ENCODE measurements around the gene PLA2G6. TPM values are rescaled to one million over a fixed set of nuclear protein-coding genes. Genes with fewer than 3 reads are reported as not detected.

PLA2G6 gene
- total and polyA plus RNA-seq, 2 experiments from 2014 or later = 5.5 to 6.5 TPM

GRCh38 chr22:38112381-38112780, 69.2 kb downstream of the PLA2G6 start:
- no peak overlapping the region for H2AFZ ChIP-seq
- H3K4me1 ChIP-seq (ENCODE audit: insufficient read depth) = no peaks in the 10 kb centered on the region; the same call in 1 of the 2 replicates
- no peaks in the 10 kb centered on the region for H3K27me3 ChIP-seq (replicated peaks; ENCODE audit: insufficient read depth)
- H3K9ac ChIP-seq = no peak overlapping the region
- TF ChIP-seq EZH2 (IDR thresholded peaks at IDR 0.05; ENCODE audit: insufficient read depth, poor library complexity, severe bottlenecking) = no peak
- TF ChIP-seq EZH2phosphoT487 (IDR thresholded peaks at IDR 0.05; ENCODE audit: insufficient read depth, low read depth) = no peak
- no peaks in the 10 kb centered on the region for H3K9me3 ChIP-seq (ENCODE audit: low read depth)
- no peaks in the 10 kb centered on the region for H4K20me1 ChIP-seq (ENCODE audit: insufficient read depth)
- H3K27ac ChIP-seq = no peak overlapping the region
- no peaks in the 10 kb centered on the region for H3K79me2 ChIP-seq (ENCODE audit: insufficient read depth)
- in situ Hi-C loops (cut with MboI) = no loop called here
- H3K36me3 ChIP-seq (ENCODE audit: low read depth) = no peaks in the 10 kb centered on the region
- 87 to 91% methylated on average over 5 to 22 of the region's 22 CpGs for WGBS, 2 experiments (ENCODE audit: low coverage in 1 of 2, low lambda C conversion rate in 2 of 2, missing lambda C conversion rate in 2 of 2)
- no peaks in the 10 kb centered on the region for H3F3A ChIP-seq (ENCODE audit: insufficient read depth)
- no peak overlapping the region for H3K4me3 ChIP-seq
- H3K4me2 ChIP-seq (ENCODE audit: unreplicated experiment) = no peak overlapping the region
- no peaks in the 10 kb centered on the region for H3K9me2 ChIP-seq (ENCODE audit: insufficient read depth)
- DNase-seq = no peak

- H3K36me3 ChIP-seq (ENCODE audit: low read depth) = no peaks in the 10 kb centered on the region
- H4K20me1 ChIP-seq (ENCODE audit: insufficient read depth) = no peaks in the 10 kb centered on the region
- TF ChIP-seq EZH2 (IDR thresholded peaks at IDR 0.05; ENCODE audit: insufficient read depth, poor library complexity, severe bottlenecking) (no peak), EZH2phosphoT487 (IDR thresholded peaks at IDR 0.05; ENCODE audit: insufficient read depth, low read depth) (no peak)
- no peaks in the 10 kb centered on the region for H3K79me2 ChIP-seq (ENCODE audit: insufficient read depth)
- no peak for DNase-seq
- no peaks in the 10 kb centered on the region for H3K9me2 ChIP-seq (ENCODE audit: insufficient read depth)
- H3K27me3 ChIP-seq (replicated peaks; ENCODE audit: insufficient read depth) = no peaks in the 10 kb centered on the region
- WGBS, 2 experiments (ENCODE audit: low coverage in 1 of 2, low lambda C conversion rate in 2 of 2, missing lambda C conversion rate in 2 of 2) = 85 to 90% methylated on average over 11 of the region's 11 CpGs
- H3K4me1 ChIP-seq (ENCODE audit: insufficient read depth) = no peaks in the 10 kb centered on the region; the same call in 1 of the 2 replicates
- H3K27ac ChIP-seq = no peak overlapping the region
- no peak overlapping the region for H2AFZ ChIP-seq
- in situ Hi-C loops (cut with MboI) = no loop called here
- no peaks in the 10 kb centered on the region for H3K9me3 ChIP-seq (ENCODE audit: low read depth)
- no peaks in the 10 kb centered on the region for H3F3A ChIP-seq (ENCODE audit: insufficient read depth)
- H3K4me3 ChIP-seq = no peak overlapping the region
- H3K4me2 ChIP-seq (ENCODE audit: unreplicated experiment) = no peak overlapping the region
- no peak overlapping the region for H3K9ac ChIP-seq
Measured at GRCh38 chr22:38111925-38112355, 69.7 kb downstream of the PLA2G6 start.

- no peaks in the 10 kb centered on the region for H4K20me1 ChIP-seq (ENCODE audit: insufficient read depth)
- TF ChIP-seq EZH2phosphoT487 (IDR thresholded peaks at IDR 0.05; ENCODE audit: insufficient read depth, low read depth) = no peak
- no peak for TF ChIP-seq EZH2 (IDR thresholded peaks at IDR 0.05; ENCODE audit: insufficient read depth, poor library complexity, severe bottlenecking)
- no peak overlapping the region for H3K4me2 ChIP-seq (ENCODE audit: unreplicated experiment)
- no peaks in the 10 kb centered on the region for H3K9me2 ChIP-seq (ENCODE audit: insufficient read depth)
- no peak overlapping the region for H3K4me3 ChIP-seq
- in situ Hi-C loops (cut with MboI) = no loop called here
- WGBS, 2 experiments (ENCODE audit: low coverage in 1 of 2, low lambda C conversion rate in 2 of 2, missing lambda C conversion rate in 2 of 2) = 42 to 47% methylated on average over 27 to 30 of the region's 30 CpGs
- H3F3A ChIP-seq (ENCODE audit: insufficient read depth) = no peaks in the 10 kb centered on the region
- no peaks in the 10 kb centered on the region for H3K79me2 ChIP-seq (ENCODE audit: insufficient read depth)
- no peaks in the 10 kb centered on the region for H3K9me3 ChIP-seq (ENCODE audit: low read depth)
- H2AFZ ChIP-seq = no peak overlapping the region
- H3K9ac ChIP-seq = no peak overlapping the region
- no peaks in the 10 kb centered on the region; the same call in 1 of the 2 replicates for H3K4me1 ChIP-seq (ENCODE audit: insufficient read depth)
- H3K36me3 ChIP-seq (ENCODE audit: low read depth) = no peaks in the 10 kb centered on the region
- H3K27ac ChIP-seq = no peak overlapping the region
- no peaks in the 10 kb centered on the region for H3K27me3 ChIP-seq (replicated peaks; ENCODE audit: insufficient read depth)
- DNase-seq = peak; percentile 73
Measured at GRCh38 chr22:38110863-38111852, 70.5 kb downstream of the PLA2G6 start.

- in situ Hi-C loops (cut with MboI) = no loop called here
- Histone ChIP-seq H3K36me3 (ENCODE audit: low read depth) (no peaks in the 10 kb centered on the region), H2AFZ (no peak within 1 kb of the TSS), H3F3A (ENCODE audit: insufficient read depth) (no peaks in the 10 kb centered on the region), H3K9me2 (ENCODE audit: insufficient read depth) (no peaks in the 10 kb centered on the region), H3K79me2 (ENCODE audit: insufficient read depth) (no peaks in the 10 kb centered on the region), H3K4me1 (ENCODE audit: insufficient read depth) (no peaks in the 10 kb centered on the region; the same call in 1 of the 2 replicates), H4K20me1 (ENCODE audit: insufficient read depth) (no peaks in the 10 kb centered on the region), H3K4me3 (no peak within 1 kb of the TSS), H3K9me3 (ENCODE audit: low read depth) (no peaks in the 10 kb centered on the region), H3K27me3 (replicated peaks; ENCODE audit: insufficient read depth) (no peaks in the 10 kb centered on the region), H3K9ac (no peak within 1 kb of the TSS), H3K27ac (no peak within 1 kb of the TSS), H3K4me2 (ENCODE audit: unreplicated experiment) (no peak within 1 kb of the TSS)
- TF ChIP-seq EZH2phosphoT487 (IDR thresholded peaks at IDR 0.05; ENCODE audit: insufficient read depth, low read depth) = no peak
- no peak for DNase-seq
- 76 to 79% methylated on average over 17 to 19 of the region's 19 CpGs for WGBS, 2 experiments (ENCODE audit: low coverage in 1 of 2, low lambda C conversion rate in 2 of 2, missing lambda C conversion rate in 2 of 2)
Measured at GRCh38 chr22:38110008-38110862, 71.4 kb downstream of the PLA2G6 start, which contains the start of gene BAIAP2L2. BAIAP2L2 (minus strand) TSS chr22:38110684; CDS start chr22:38110525, 159 bp downstream.

Data from GM23248 (cell line).